Stimulated activated CD8-positive, alpha-beta memory T cell treated with anti-CD3 and anti-CD28 coated beads, Interleukin-7, amount 100 ng/mL, for 1 hour (primary cell): ENCODE data around the gene SNAP47.

Experiments used
- DNase-seq, 2 donors: peaks; one replicate each; pipeline ENCODE4 v3.0.0-alpha.2; 2020; ENCODE audit warnings: low read depth in 2 of 2

SNAP47 gene

GRCh38 chr1:227731696-227732585 is 3.3 kb upstream of the SNAP47 start:
- DNase-seq, result no peak

DNA sequence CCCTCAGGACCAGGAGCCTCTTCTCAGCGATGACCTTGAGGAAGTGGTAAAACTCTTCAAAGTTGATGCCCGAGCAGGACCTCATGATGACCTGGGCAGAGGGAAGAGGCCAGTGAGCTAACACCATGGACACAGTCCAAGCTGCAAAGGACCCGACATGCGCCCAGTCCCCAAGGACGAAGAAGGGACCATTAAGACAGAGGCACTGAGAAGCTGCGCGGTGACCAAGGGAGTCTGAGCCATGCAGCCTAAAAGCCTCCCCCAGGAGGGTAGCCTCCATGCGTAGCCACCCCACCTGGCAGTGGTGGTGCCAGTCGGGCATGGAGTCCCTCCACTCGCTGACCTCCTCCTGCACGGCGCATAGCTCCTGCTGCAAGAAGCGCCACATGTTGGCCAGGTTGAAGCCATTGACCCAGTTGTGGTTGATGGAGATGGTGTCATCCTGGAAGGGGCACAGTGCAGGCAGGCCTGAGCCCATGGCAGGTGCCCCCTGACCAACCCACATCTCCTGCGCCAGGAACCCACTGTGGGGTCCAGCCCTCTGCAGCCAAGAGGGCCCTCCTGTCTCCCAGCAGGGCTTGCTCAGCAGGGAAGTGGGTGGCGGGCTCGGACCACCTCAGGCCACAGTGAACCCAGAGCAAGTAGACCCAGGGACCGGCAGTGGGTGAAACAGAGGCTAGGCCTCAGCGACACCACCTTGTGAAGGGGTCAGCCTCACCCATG is 2.5 kb upstream of the SNAP47 start:
- DNase-seq, result no peak

- DNase-seq, result no peak
Observed at GRCh38 chr1:227733309-227733705, 1.9 kb upstream of the SNAP47 start.

DNA sequence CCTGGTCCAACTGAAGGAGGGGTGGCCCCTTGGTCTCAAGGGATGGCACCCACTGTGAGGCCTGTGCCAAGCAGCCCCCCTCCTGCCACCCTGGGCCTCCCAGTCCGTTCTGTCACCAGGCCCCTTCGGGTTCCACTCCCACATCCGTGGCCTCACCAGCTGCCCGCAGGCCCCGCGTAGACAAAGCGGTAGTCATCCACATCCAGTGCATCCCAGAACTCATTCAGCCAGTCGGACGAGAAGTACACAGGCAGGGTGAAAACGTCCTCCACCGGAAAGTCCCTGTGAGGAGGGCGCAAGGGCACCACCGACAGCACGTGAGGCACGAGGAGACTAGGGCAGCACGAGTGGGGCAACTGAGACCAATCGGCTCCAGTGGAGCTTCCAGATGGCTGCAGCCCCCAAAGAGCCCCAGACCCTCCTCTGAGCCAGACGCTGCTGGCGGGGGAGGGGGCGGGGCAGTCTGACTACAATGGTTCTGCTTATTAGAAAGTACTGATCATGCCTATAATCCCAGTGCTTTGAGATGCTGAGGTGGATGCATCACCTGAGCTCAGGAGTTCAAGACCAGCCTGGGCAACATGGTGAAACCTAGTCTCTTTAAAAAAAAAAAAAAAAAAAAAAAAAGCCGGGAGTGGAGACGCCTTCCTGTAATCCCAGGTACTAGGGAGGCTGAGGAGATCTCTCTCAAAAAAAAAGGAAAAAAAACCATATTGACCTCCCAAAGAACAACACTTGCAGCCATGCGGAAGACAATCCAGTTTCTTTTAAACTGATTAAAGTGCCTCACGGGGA is 1.3 kb upstream of the SNAP47 start:
- no peak for DNase-seq

- DNase-seq, result no peak
Observed at GRCh38 chr1:227734546-227734855, 734 bp upstream of the SNAP47 start.

DNA sequence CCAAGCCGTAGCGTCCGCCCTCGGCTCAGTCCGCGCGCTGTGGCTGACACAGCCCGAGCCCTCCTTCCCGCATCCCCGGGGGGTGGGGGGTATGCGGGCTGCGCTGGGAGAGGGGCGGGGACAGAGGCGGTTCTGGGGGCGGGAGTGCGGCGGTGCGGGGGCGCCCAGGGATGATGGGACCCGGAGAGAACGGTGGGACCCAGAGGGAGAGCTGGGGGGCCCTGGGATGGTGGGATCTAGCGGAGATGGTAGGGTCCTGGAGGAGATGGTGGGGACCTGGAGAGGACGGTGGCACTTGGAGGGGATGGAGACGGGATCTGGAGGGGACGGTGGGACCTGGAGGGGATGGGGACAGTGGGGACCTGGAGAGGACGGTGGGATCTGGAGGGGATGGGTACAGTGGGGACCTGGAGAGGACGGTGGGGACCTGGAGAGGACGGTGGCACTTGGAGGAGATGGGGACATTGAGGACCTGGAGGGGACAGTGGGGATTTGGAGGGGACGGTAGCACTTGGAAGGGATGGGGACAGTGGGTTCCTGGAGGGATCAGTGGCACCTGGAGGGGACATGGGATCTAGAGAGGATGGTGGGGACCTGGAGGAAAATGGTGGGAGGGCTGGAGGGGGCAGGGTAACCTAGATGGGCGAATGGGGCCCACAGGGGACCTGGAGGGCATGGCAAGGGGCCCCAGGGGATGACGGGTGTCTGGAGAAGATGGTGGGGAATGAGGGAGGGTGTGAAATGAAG is 477 bp downstream of the SNAP47 start:
- no peak for DNase-seq

GRCh38 chr1:227736814-227737432 is 1.7 kb downstream of the SNAP47 start:
- no peak for DNase-seq

DNA sequence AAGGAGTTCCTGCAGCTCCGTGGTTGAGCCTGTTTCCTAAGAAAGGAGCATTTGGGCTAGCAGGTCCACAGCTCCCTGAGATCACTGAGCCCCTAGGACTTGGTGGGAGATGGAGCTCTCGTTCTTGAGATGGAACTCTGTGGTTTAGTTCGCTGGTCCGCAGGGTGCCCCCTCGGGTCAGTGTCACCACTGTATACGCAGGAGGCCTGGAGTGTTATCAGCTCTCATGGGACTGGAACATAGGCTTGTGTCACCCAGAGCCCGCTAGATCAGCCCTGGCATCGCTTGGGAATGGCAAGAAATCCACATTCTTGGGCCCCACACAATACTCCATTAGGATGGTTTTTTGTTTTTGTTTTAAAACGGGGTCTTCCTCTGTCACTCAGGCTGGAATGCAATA is 3.6 kb downstream of the SNAP47 start:
- no peak for DNase-seq

DNA sequence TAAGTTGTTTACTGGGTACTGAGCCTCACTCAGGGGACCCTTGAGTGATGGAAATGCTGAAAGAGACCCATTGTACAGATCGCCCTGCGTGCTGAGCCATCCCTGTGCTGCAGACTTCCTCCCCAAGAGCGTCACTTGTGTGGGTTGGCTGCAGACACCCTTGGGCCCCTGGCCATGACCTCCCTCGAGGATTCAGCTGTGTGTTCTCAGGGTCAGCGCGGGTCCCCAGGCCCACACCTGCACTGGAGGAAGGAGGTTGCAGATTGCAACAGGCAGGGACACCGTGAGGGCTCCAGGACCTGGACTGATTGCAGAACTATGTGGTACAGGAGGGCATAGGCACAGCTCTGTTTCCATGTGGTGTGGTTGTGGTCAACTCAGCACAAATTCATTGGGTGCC is 4.4 kb downstream of the SNAP47 start:
- no peak for DNase-seq

DNA sequence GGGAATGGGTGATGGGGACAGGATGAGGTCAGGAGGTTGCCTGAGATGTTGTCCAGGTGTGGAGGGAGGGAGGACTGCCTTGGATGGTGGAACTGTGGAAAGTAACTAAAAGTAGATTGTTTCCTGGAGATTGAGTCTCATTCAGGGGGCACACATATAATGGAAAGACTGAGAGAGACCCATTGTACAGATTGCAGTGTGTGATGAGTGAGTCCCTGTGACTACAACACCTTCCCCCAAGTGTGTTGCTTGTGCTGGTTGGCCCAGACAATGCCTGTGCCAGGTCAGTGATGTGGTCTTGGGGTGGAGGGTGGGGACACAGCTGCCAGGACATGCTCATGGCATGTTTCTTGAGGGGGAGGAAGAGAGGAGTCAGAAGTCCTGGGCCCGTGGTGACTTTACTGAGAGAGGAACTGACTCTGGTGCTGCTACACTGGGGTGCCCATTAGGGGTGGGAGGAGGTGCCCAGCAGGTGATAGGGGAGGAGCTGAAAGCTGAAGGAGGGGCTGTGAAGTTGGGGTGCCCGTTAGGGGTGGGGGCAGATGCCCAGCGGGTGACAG is 5.2 kb downstream of the SNAP47 start:
- DNase-seq, result no peak

DNA sequence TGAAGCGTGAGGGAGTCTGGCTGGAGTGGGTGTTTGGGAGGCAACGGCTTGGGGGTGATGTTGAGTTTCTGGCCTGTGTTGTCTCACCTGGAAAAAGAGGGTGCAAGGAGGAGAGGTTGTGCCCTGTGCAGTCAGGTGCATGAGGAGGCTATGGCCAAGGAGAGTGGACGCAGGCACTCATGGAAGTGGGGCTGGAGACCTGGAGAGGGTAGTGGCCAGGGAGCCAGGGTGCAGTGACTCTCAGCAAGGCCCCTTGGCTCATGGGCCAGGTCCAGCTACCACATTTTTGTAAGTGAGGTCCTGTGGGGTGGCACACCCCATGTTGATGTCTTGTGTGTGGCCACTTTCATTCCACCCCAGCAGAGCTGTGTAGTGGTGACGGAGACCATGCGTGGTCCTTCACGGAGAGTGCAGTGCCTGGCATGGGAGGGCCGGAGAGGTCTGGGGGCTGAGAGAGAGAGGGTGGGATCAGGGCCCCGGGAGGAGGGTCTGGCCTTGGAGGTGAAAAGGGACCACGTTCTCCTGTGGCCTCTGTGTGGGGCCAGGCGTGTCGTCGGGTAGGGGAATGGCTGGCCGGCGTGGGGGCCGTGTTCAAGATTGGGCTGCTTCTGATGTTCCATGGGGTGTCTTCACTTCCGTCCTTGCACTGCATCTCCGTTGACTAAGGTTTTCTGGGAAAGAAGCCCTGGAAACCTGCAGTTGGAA is 6.1 kb downstream of the SNAP47 start:
- DNase-seq, result no peak

DNA sequence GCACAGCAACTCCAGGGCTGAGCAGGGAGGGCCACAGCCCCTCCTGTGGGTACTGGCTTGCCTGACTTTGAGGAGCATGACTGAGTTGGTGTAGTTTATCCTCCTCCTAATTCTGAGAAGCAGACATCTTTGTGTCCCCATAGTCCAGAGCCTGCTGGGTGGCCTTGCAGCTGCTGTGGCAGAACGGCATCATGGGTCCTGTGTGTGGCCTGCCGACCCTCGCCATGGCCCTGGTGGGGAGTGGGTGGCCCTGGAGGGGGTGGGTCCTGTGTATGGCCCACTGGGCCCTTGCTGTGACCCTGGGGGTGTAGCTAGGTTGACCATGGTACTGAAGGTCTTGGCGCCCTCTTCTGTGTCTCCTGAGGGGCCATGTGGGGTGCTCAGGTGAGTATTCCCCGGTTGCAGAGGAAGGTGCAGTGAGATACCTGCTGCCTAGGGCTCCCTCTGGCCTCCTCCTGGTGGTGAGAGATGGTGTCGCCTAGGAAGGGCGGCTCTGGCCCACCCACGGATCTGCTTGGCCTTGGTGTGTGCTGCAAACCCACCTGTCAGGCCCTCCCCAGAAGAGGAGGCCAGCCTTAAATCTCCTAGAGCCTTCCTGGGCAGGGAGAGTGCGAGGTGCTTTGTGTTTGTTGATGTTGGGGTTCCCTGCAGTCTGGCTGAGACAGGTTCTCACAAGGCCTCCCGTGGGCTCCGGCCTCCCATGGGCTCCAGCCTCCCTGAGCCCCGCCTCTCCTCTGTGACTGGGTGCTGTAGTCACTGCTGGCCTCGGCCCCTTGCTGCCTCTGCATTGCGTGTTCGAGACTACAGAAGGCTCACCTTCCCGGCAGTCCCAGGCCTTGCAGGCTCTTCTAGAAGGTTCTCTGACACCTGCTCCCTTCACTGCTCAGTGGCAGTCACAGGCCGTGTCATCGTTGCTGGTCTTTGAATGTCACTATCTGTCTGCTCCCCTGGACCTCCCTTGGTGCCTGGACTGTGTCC is 7.8 kb downstream of the SNAP47 start:
- no peak for DNase-seq

- DNase-seq, result no peak
Observed at GRCh38 chr1:227744668-227745067, 9.4 kb downstream of the SNAP47 start.

GRCh38 chr1:227745568-227746265 is 10.5 kb downstream of the SNAP47 start:
- DNase-seq, result no peak

GRCh38 chr1:227746676-227747075 is 11.4 kb downstream of the SNAP47 start:
- no peak for DNase-seq

DNA sequence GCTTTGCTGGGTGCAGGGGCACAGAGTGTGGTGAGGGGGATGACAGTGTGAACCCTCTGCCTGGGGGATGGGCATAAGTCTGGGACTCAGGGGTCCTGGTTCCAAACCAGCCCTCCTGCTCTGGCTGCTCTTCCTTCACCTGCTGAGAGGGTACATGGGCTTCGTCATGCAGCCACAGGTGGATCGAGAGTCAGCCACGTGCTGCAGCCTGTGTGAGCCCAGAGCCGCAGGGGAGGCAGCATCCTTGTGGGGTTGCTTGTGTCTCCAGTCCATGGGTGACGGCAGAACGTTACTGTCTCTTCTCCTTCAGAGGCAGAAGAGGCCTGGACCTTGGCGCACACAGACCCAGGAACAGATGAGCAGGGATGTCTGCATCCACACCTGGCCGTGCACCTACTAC is 12.1 kb downstream of the SNAP47 start:
- no peak for DNase-seq

- no peak for DNase-seq
Observed at GRCh38 chr1:227747948-227748495, 12.8 kb downstream of the SNAP47 start.

- DNase-seq, result no peak
Observed at GRCh38 chr1:227748496-227749182, 13.4 kb downstream of the SNAP47 start.
